Left ventricle myocardium inferior (tissue), 1 donor: ENCODE results near the gene LRP1B. TPM values are rescaled to one million over a fixed set of nuclear protein-coding genes. Genes with fewer than 3 reads are reported as not detected.

Source experiments
- DNase-seq: peaks from one replicate; pipeline ENCODE4 v3.0.0-alpha.2; 2020
- H3K27ac ChIP-seq: fragments of 200-600 bp; replicated peaks from 2 replicates; pipeline ENCODE4 v1.8.0; 2021
- H3K27me3 ChIP-seq: fragments of 200-600 bp; 2 replicates; pipeline ENCODE4 v1.8.0; 2021; ENCODE audit warnings: low read depth
- H3K36me3 ChIP-seq: fragments of 200-600 bp; 2 replicates; pipeline ENCODE4 v1.8.0; 2021
- H3K4me1 ChIP-seq: fragments of 200-600 bp; 2 replicates; pipeline ENCODE4 v1.8.0; 2021
- H3K4me3 ChIP-seq: fragments of 200-600 bp; 2 replicates; pipeline ENCODE4 v1.8.0; 2021; ENCODE audit warnings: mild to moderate bottlenecking, moderate library complexity
- H3K9me3 ChIP-seq: fragments of 200-600 bp; replicated peaks from 2 replicates; pipeline ENCODE4 v1.8.0; 2021
- CTCF ChIP-seq: fragments of 200-600 bp; IDR thresholded peaks from 2 replicates; pipeline ENCODE4 v1.8.0; 2021; ENCODE audit warnings: antibody characterized with exemption, mild to moderate bottlenecking, borderline replicate concordance
- intact Hi-C: fragments of 100-400 bp; cut with micrococcal nuclease; formaldehyde crosslinking; loops from one replicate; pipeline ENCODE4 v1.11.0; 2022
- total RNA-seq: library from RNA; stranded (reverse); fragmentation: NEBNext Ultra II Directional; extraction: Animal tissue kit (Norgen Biotek cat#: 25700); gene quantifications from one replicate; pipeline ENCODE4 v1.2.1, GENCODE V29; 2021
- donor health status: DM: no; HTN: yes; CAD: no; lungs with severe emphysema.

The LRP1B gene
- total RNA-seq, 1 donor from 2014 or later: 0.08 TPM

GRCh38 chr2:141259683-141260082 lies 871.1 kb downstream of the LRP1B start:
- DNase-seq: no peak
- no peak overlapping the region for H3K27ac ChIP-seq
- no peaks in the 10 kb centered on the region for H3K36me3 ChIP-seq
- no peak overlapping the region for H3K4me3 ChIP-seq
- peaks cover 7% of the 10 kb centered on the region for H3K4me1 ChIP-seq
- H3K27me3 ChIP-seq: no peaks in the 10 kb centered on the region
- H3K9me3 ChIP-seq: no peaks in the 10 kb centered on the region
- intact Hi-C loops: no loop called here
- TF ChIP-seq CTCF: no peak

GRCh38 chr2:141242008-141242407 lies 888.8 kb downstream of the LRP1B start:
- TF ChIP-seq CTCF: no peak
- Histone ChIP-seq H3K4me3 (no peak overlapping the region), H3K4me1 (peaks cover 14% of the 10 kb centered on the region), H3K36me3 (no peaks in the 10 kb centered on the region), H3K9me3 (no peaks in the 10 kb centered on the region), H3K27me3 (no peaks in the 10 kb centered on the region), H3K27ac (no peak overlapping the region)
- DNase-seq: no peak
- intact Hi-C loops: no loop called here

GRCh38 chr2:141226560-141226959 lies 904.3 kb downstream of the LRP1B start:
- Histone ChIP-seq H3K27ac (no peak overlapping the region), H3K4me1 (no peaks in the 10 kb centered on the region), H3K9me3 (peaks cover 10% of the 10 kb centered on the region), H3K36me3 (no peaks in the 10 kb centered on the region), H3K4me3 (no peak overlapping the region), H3K27me3 (no peaks in the 10 kb centered on the region)
- no peak for TF ChIP-seq CTCF
- DNase-seq: no peak
- intact Hi-C loops: no loop called here

GRCh38 chr2:141207036-141207385 lies 923.8 kb downstream of the LRP1B start:
- no peaks in the 10 kb centered on the region for H3K27me3 ChIP-seq
- intact Hi-C loops: no loop called here
- peak overlapping the region; percentile 64 for H3K27ac ChIP-seq
- peaks cover 8% of the 10 kb centered on the region for H3K9me3 ChIP-seq
- peak overlapping the region; percentile 15 for H3K4me3 ChIP-seq
- H3K4me1 ChIP-seq: no peaks in the 10 kb centered on the region
- no peak for TF ChIP-seq CTCF
- H3K36me3 ChIP-seq: no peaks in the 10 kb centered on the region
- no peak for DNase-seq

- Histone ChIP-seq H3K9me3 (peaks cover 8% of the 10 kb centered on the region), H3K27ac (no peak overlapping the region), H3K4me3 (no peak overlapping the region), H3K4me1 (no peaks in the 10 kb centered on the region), H3K36me3 (no peaks in the 10 kb centered on the region), H3K27me3 (no peaks in the 10 kb centered on the region)
- intact Hi-C loops: no loop called here
- DNase-seq: no peak
- no peak for TF ChIP-seq CTCF
These were observed 929.7 kb downstream of the LRP1B start for GRCh38 chr2:141201016-141201565.
